HepG2 (cell line): ENCODE results near the gene MIDN. TPM values are rescaled to one million over a fixed set of nuclear protein-coding genes. Genes with fewer than 3 reads are reported as not detected.

Experiments used
- ATAC-seq: fragments of 200-7000 bp; cut with Tn5 transposase; 3 replicates; pipeline ENCODE4 v1.9.1; 2020; ENCODE audit warnings: mild to moderate bottlenecking, moderate library complexity
- BruUV-seq: library from RNA; stranded (reverse); fragments of 400-500 nt; replicated peaks from 2 replicates; lab custom pipeline; 2021; lab: Mats Ljungman, UMichigan
- CTCF ChIA-PET: fragments of 300-600 bp; formaldehyde crosslinking; extraction: SDS; loops from one replicate; lab custom pipeline; 2021; ENCODE audit warnings: low total read pairs, inconsistent platforms, low intra/inter-chr PET ratio; lab: Yijun Ruan, JAX
- POLR2A ChIA-PET: fragments of 350-600 bp; sonication (Branson Sonifier 250); formaldehyde crosslinking; loops from one replicate; lab custom pipeline; 2020; ENCODE audit warnings: antibody characterized with exemption, inconsistent platforms; lab: Yijun Ruan, JAX
- DNase-seq: peaks from one replicate; pipeline ENCODE4 v3.0.0-alpha.2; 2015; ENCODE audit warnings: low spot score
- FAIRE-seq: peaks from 3 replicates; lab custom pipeline; 2011; peaks lifted over from hg19 to GRCh38; lab: Jason Lieb, UNC
- H2AFZ ChIP-seq: one replicate; pipeline ENCODE4 v1.6.1; 2011; ENCODE audit warnings: low read length, inconsistent platforms
- H3K27ac ChIP-seq: fragments of 300-600 bp; 3 replicates; pipeline ENCODE4 v1.8.0; 2011; ENCODE audit warnings: mixed run types, mild to moderate bottlenecking, mixed read lengths, low read length, inconsistent platforms; ENCODE audit not compliant: insufficient read depth; ENCODE audit errors: extremely low read length
- H3K27me3 ChIP-seq, 2 experiments: fragments of 200-600 bp in 1 of 2; 2 replicates in 1 of 2; 3 replicates in 1 of 2; pipeline versions ENCODE4 v1.6.0 to v1.8.0; 2011; ENCODE audit warnings: low read length in 2 of 2, mild to moderate bottlenecking in 2 of 2, moderate library complexity in 2 of 2, inconsistent platforms in 1 of 2; ENCODE audit not compliant: insufficient read depth in 2 of 2, control insufficient read depth in 1 of 2
- H3K36me3 ChIP-seq, 2 experiments: fragments of 200-600 bp in 1 of 2; replicated peaks in 1 of 2; 2 replicates in 1 of 2; 3 replicates in 1 of 2; pipeline versions ENCODE4 v1.5.1 to v1.8.0; 2011; ENCODE audit warnings: low read length in 2 of 2, inconsistent platforms in 1 of 2; ENCODE audit not compliant: insufficient read depth in 2 of 2, control insufficient read depth in 1 of 2
- H3K4me1 ChIP-seq: 2 replicates; pipeline ENCODE4 v1.5.1; 2012; ENCODE audit warnings: low read length, inconsistent platforms; ENCODE audit not compliant: insufficient read depth
- H3K4me2 ChIP-seq: 2 replicates; pipeline ENCODE4 v1.6.0; 2011; ENCODE audit warnings: low read depth, low read length, inconsistent platforms
- H3K4me3 ChIP-seq, 3 experiments: fragments of 200-600 bp in 1 of 3; sonication (generic), shearing (Covaris generic) in 1 of 3; replicated peaks in 1 of 3; 2 replicates each; pipeline ENCODE4 v1.5.1; 2011 to 2016; ENCODE audit warnings: low read length in 3 of 3, inconsistent platforms in 2 of 3, low read depth in 2 of 3, mild to moderate bottlenecking in 2 of 3, control low read depth in 1 of 3, mixed read lengths in 1 of 3; ENCODE audit not compliant: insufficient read depth in 1 of 3
- H3K79me2 ChIP-seq: one replicate; pipeline ENCODE4 v1.6.1; 2011; ENCODE audit warnings: low read length, inconsistent platforms; ENCODE audit not compliant: insufficient read depth
- H3K9ac ChIP-seq: 2 replicates; pipeline ENCODE4 v1.6.0; 2011; ENCODE audit warnings: mild to moderate bottlenecking, low read depth, low read length, inconsistent platforms; ENCODE audit not compliant: insufficient read depth
- H3K9me3 ChIP-seq: 2 replicates; pipeline ENCODE4 v1.5.1; 2012; ENCODE audit warnings: mild to moderate bottlenecking, low read length
- H4K20me1 ChIP-seq: 2 replicates; pipeline ENCODE4 v1.6.0; 2011; ENCODE audit warnings: inconsistent platforms, mild to moderate bottlenecking, low read length, moderate library complexity; ENCODE audit not compliant: insufficient read depth
- REL ChIP-seq: sonication (generic); formaldehyde crosslinking; conservative IDR thresholded peaks from 2 replicates; pipeline ENCODE4 v1.8.0; 2022; ENCODE audit warnings: mild to moderate bottlenecking, missing genetic modification reagents, moderate library complexity
- RFXAP ChIP-seq: sonication (generic); formaldehyde crosslinking; IDR thresholded peaks from 2 replicates; pipeline ENCODE4 v1.4.0; 2020; ENCODE audit warnings: missing genetic modification reagents, borderline replicate concordance
- SKIL ChIP-seq: sonication (generic); formaldehyde crosslinking; IDR thresholded peaks from 2 replicates; pipeline ENCODE4 v1.8.0; 2022; ENCODE audit warnings: missing genetic modification reagents, mild to moderate bottlenecking, moderate library complexity, borderline replicate concordance
- ZNF567 ChIP-seq: sonication (generic); formaldehyde crosslinking; IDR thresholded peaks from 2 replicates; pipeline ENCODE4 v1.8.1; 2023; ENCODE audit warnings: mild to moderate bottlenecking, missing genetic modification reagents, borderline replicate concordance
- WGBS: methylation state at CpG from one replicate; pipeline ENCODE4 v1.1.6; 2017; ENCODE audit warnings: low lambda C conversion rate; 5-methylcytosine and 5-hydroxymethylcytosine counted together
- in situ Hi-C: cut with HindIII; loops from 2 replicates; pipeline ENCODE4 v1.10.0; 2017; ENCODE audit warnings: low pct_unique_long_range_greater_than_20kb; ENCODE audit not compliant: extremely low pct_ligation_motif_present
- intact Hi-C: fragments of 100-400 bp; cut with micrococcal nuclease; formaldehyde crosslinking; loops from one replicate; pipeline ENCODE4 v1.10.0; 2022; ENCODE audit not compliant: unreplicated experiment
- polyA plus RNA-seq, 8 experiments: library from polyadenylated mRNA; depleted of rRNA in 3 of 8; stranded (reverse) in 7 of 8; unstranded in 1 of 8; fragments of >200 nt; fragmentation: Illumina TruSeq in 4 of 8; extraction: Trizol in 4 of 8; gene quantifications; 2 replicates each; pipeline versions ENCODE4 v1.2.1 to v1.2.3, GENCODE V29; 2011 to 2016; ENCODE audit warnings: low read depth in 4 of 8, missing spikeins in 1 of 8, mixed read lengths in 1 of 8; ENCODE audit not compliant: insufficient read depth in 1 of 8
- total RNA-seq, 5 experiments: library from RNA; depleted of rRNA; stranded (reverse); fragments of >200 nt; fragmentation: Illumina TruSeq; extraction: Trizol; gene quantifications; 2 replicates each; pipeline ENCODE4 v1.2.3, GENCODE V29; 2016; ENCODE audit warnings: low read depth in 1 of 5
- TF ChIP-seq, protein P1 (sequence below), 2 experiments: sonication (generic) in 1 of 2; formaldehyde crosslinking in 1 of 2; IDR thresholded peaks; 2 replicates each; pipeline versions ENCODE4 v1.5.1 to v1.6.1; 2011 to 2020; ENCODE audit warnings: borderline replicate concordance in 1 of 2, low read depth in 1 of 2, low read length in 1 of 2, mild to moderate bottlenecking in 1 of 2, missing genetic modification reagents in 1 of 2, moderate library complexity in 1 of 2

MIDN gene
- total and polyA plus RNA-seq, 2 of the 13 experiments (the other 11 are each of a cell fraction or from before 2014, with no cell fraction given), result 8.4 to 18.0 TPM

DNA sequence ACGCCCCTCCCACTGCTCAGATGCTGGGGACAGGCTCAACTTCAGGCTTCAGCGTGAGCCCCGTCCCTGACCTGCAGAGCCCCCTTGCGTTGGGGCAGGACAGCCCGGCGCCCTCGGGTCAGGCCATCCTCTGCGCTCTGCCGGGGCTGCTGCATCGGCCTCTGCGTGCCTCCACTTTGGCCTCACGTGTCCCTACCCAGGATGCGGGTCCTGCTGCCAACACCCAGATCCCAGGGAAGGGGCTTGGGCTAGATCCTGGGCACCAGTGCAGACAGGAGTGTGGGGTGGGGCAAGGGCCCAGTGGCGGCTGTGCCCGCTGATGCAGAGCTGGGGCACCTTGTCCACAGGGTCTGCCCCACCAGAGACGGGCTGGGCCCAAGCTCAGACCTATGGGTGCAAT lies 23.5 kb upstream of the MIDN start:
- no peak overlapping the region for H3K4me3 ChIP-seq
- no TSS peak for BruUV-seq
- ATAC-seq, result no peak
- H4K20me1 ChIP-seq, result no peaks in the 10 kb centered on the region
- H2AFZ ChIP-seq, result no peak overlapping the region
- in situ Hi-C loops (no loop called here), intact Hi-C loops (no loop called here)
- H3K4me1 ChIP-seq, result 0 out of 2 replicates have a peak, but pooled peaks cover 8% of the 10 kb centered on the region
- no peak for DNase-seq
- H3K9me3 ChIP-seq, result no peaks in the 10 kb centered on the region
- WGBS, result 100% methylated on average over 1 of the region's 16 CpGs
- no peaks in the 10 kb centered on the region for H3K79me2 ChIP-seq
- no peak overlapping the region for H3K4me2 ChIP-seq
- POLR2A ChIA-PET, result interaction anchor here (0.7 kb wide), 1 partner anchor 44 kb away, joined by 3 read pairs; the partner anchor contains the start of gene CIRBP
- H3K27ac ChIP-seq, result no peak overlapping the region
- H3K27me3 ChIP-seq, result no peaks in the 10 kb centered on the region
- TF ChIP-seq ZNF567 (CRISPR knock-in tag) (no peak), SKIL (no peak), REL (CRISPR knock-in tag) (no peak), RFXAP (no peak)
- TF ChIP-seq, protein P1, sequence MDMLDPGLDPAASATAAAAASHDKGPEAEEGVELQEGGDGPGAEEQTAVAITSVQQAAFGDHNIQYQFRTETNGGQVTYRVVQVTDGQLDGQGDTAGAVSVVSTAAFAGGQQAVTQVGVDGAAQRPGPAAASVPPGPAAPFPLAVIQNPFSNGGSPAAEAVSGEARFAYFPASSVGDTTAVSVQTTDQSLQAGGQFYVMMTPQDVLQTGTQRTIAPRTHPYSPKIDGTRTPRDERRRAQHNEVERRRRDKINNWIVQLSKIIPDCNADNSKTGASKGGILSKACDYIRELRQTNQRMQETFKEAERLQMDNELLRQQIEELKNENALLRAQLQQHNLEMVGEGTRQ (IDR thresholded peaks at IDR 0.05; ENCODE audit: low read depth, low read length), result no peak
- TF ChIP-seq, protein P1 (CRISPR knock-in tag; IDR thresholded peaks at IDR 0.05; ENCODE audit: borderline replicate concordance), result no peak
- H3K36me3 ChIP-seq, result peaks cover 17 to 24% of the 10 kb centered on the region in 2 experiments; a peak in 4 of 5 replicates
- FAIRE-seq, result no peak
- no peak overlapping the region for H3K9ac ChIP-seq
- CTCF ChIA-PET, result no interaction called here
